A549 (cell line): Measurements from ENCODE around the gene TGDS. TPM values are rescaled to one million over a fixed set of nuclear protein-coding genes. Genes with fewer than 3 reads are reported as not detected.

Experiments
- ATAC-seq, 2 experiments: fragments of 200-7000 bp in 1 of 2; fragments of >200 bp in 1 of 2; cut with Nextera tagmentation in 1 of 2; cut with Tn5 transposase in 1 of 2; 3 replicates each; pipeline versions ENCODE4 v1.8.0 to v1.9.1; 2018 to 2020; ENCODE audit warnings: mild to moderate bottlenecking in 1 of 2, moderate library complexity in 1 of 2
- CTCF ChIA-PET: fragments of 300-600 bp; sonication (Branson Sonifier 250); formaldehyde crosslinking; extraction: SDS; loops from one replicate; lab custom pipeline; 2021; ENCODE audit warnings: antibody characterized with exemption, inconsistent platforms; lab: Yijun Ruan, JAX
- POLR2A ChIA-PET: fragments of 350-600 bp; formaldehyde crosslinking; extraction: SDS; loops from one replicate; lab custom pipeline; 2021; ENCODE audit warnings: antibody characterized with exemption, inconsistent platforms; lab: Yijun Ruan, JAX
- DNase-seq, 2 experiments: peaks; one replicate each; pipeline versions ENCODE4 v3.0.0 to v3.0.0-alpha.2; 2011 to 2016; ENCODE audit warnings: low read depth in 1 of 2, low spot score in 1 of 2
- FAIRE-seq: peaks from 2 replicates; lab custom pipeline; 2011; peaks lifted over from hg19 to GRCh38; lab: Jason Lieb, UNC
- H3K27ac ChIP-seq, 2 experiments: fragments of >200 bp; sonication (Bioruptor Twin); formaldehyde crosslinking; 3 replicates each; pipeline ENCODE4 v1.5.1; 2016 to 2017
- H3K4me1 ChIP-seq: fragments of >200 bp; sonication (Bioruptor Twin); formaldehyde crosslinking; 3 replicates; pipeline ENCODE4 v1.6.1; 2016
- H3K4me2 ChIP-seq: fragments of >200 bp; sonication (Bioruptor Twin); formaldehyde crosslinking; 3 replicates; pipeline ENCODE4 v1.6.1; 2016
- H3K4me3 ChIP-seq: fragments of >200 bp; sonication (Bioruptor Twin); formaldehyde crosslinking; 3 replicates; pipeline ENCODE4 v1.5.1; 2016
- H3K9me3 ChIP-seq: fragments of >200 bp; sonication (Bioruptor Twin); formaldehyde crosslinking; 3 replicates; pipeline ENCODE4 v1.6.1; 2016
- BHLHE40 ChIP-seq: IDR thresholded peaks from 2 replicates; pipeline ENCODE4 v1.6.1; 2012; ENCODE audit warnings: low read depth, low read length, inconsistent platforms
- CBX2 ChIP-seq: fragments of 200-600 bp; sonication (generic); IDR thresholded peaks from 2 replicates; pipeline ENCODE4 v1.6.1; 2016; ENCODE audit warnings: low read depth, mild to moderate bottlenecking, borderline replicate concordance
- CBX8 ChIP-seq: fragments of 200-600 bp; sonication (generic); IDR thresholded peaks from 2 replicates; pipeline ENCODE4 v1.6.1; 2016
- CEBPB ChIP-seq, 2 experiments: fragments of >200 bp in 1 of 2; sonication (Bioruptor Twin) in 1 of 2; formaldehyde crosslinking in 1 of 2; IDR thresholded peaks; 2 replicates each; pipeline ENCODE4 v1.6.1; 2012 to 2016
- CTCF ChIP-seq: fragments of >200 bp; sonication (Bioruptor Twin); formaldehyde crosslinking; IDR thresholded peaks from 3 replicates; pipeline ENCODE4 v1.5.1; 2016
- FOSL2 ChIP-seq, 2 experiments: fragments of 450-650 bp in 1 of 2; fragments of >200 bp in 1 of 2; sonication (Bioruptor Twin) in 1 of 2; formaldehyde crosslinking; IDR thresholded peaks; 2 replicates each; pipeline versions ENCODE4 v1.5.0 to v1.6.1; 2016 to 2020; ENCODE audit warnings: mild to moderate bottlenecking in 1 of 2, moderate library complexity in 1 of 2
- FOXS1 ChIP-seq: fragments of 250-450 bp; sonication (Bioruptor Pico); IDR thresholded peaks from 2 replicates; pipeline ENCODE4 v1.5.0; 2020; ENCODE audit warnings: mild to moderate bottlenecking, moderate library complexity
- HMGXB4 ChIP-seq: fragments of 250-450 bp; sonication (Bioruptor Pico); IDR thresholded peaks from 2 replicates; pipeline ENCODE4 v1.5.0; 2021; ENCODE audit warnings: mild to moderate bottlenecking, moderate library complexity, borderline replicate concordance
- HOXB5 ChIP-seq: fragments of 250-450 bp; sonication (Bioruptor Pico); IDR thresholded peaks from 2 replicates; pipeline ENCODE4 v1.5.0; 2020; ENCODE audit warnings: mild to moderate bottlenecking, moderate library complexity
- KDM5A ChIP-seq: fragments of 200-600 bp; sonication (generic); IDR thresholded peaks from 2 replicates; pipeline ENCODE4 v1.6.1; 2016; ENCODE audit warnings: antibody characterized with exemption, mild to moderate bottlenecking
- MAFK ChIP-seq: fragments of 450-650 bp; IDR thresholded peaks from 2 replicates; pipeline ENCODE4 v1.6.1; 2014; ENCODE audit not compliant: partially characterized antibody
- NPAS2 ChIP-seq: fragments of 250-450 bp; sonication (Bioruptor Pico); IDR thresholded peaks from 2 replicates; pipeline ENCODE4 v1.8.0; 2022; ENCODE audit warnings: mild to moderate bottlenecking, moderate library complexity, borderline replicate concordance
- NR3C1 ChIP-seq: fragments of >200 bp; sonication (Bioruptor Twin); formaldehyde crosslinking; IDR thresholded peaks from 3 replicates; pipeline ENCODE4 v1.6.1; 2017
- PBX3 ChIP-seq: IDR thresholded peaks from 2 replicates; pipeline ENCODE4 v1.6.1; 2012
- PHF8 ChIP-seq: fragments of 200-600 bp; sonication (generic); IDR thresholded peaks from 2 replicates; pipeline ENCODE4 v1.6.1; 2016; ENCODE audit warnings: low read depth, mild to moderate bottlenecking, antibody characterized with exemption, moderate library complexity, borderline replicate concordance
- RNF2 ChIP-seq: fragments of 200-600 bp; sonication (generic); IDR thresholded peaks from 2 replicates; pipeline ENCODE4 v1.6.1; 2016; ENCODE audit warnings: low read depth, mild to moderate bottlenecking, antibody characterized with exemption, moderate library complexity, borderline replicate concordance
- SREBF2 ChIP-seq: fragments of 450-650 bp; IDR thresholded peaks from 2 replicates; pipeline ENCODE4 v1.6.1; 2014; ENCODE audit warnings: mild to moderate bottlenecking, moderate library complexity
- ZC3H11A ChIP-seq: fragments of 450-650 bp; IDR thresholded peaks from 2 replicates; pipeline ENCODE4 v1.6.1; 2014; ENCODE audit warnings: antibody characterized with exemption, mild to moderate bottlenecking
- ZNF302 ChIP-seq: fragments of 250-450 bp; sonication (Bioruptor Pico); IDR thresholded peaks from 2 replicates; pipeline ENCODE4 v1.9.0; 2021; ENCODE audit warnings: inconsistent platforms, mild to moderate bottlenecking, moderate library complexity
- WGBS: methylation state at CpG from one replicate; pipeline ENCODE4 v1.1.6; 2017; ENCODE audit errors: missing lambda C conversion rate; 5-methylcytosine and 5-hydroxymethylcytosine counted together
- polyA plus RNA-seq, 4 experiments: library from polyadenylated mRNA; depleted of rRNA in 3 of 4; stranded (reverse); fragments of >200 nt; fragmentation: RNase III in 1 of 4; extraction: RNeasy Plus Mini Kit Qiagen cat#74134 plus additional on column Dnase treatment in 1 of 4; gene quantifications; 2 replicates in 3 of 4; 3 replicates in 1 of 4; pipeline ENCODE4 v1.2.3, GENCODE V29; 2011 to 2017

TGDS gene
- polyA plus RNA-seq, 2 of the 4 experiments (the other 2 are of a cell fraction), result 6.8 to 24.3 TPM

- TF ChIP-seq ZC3H11A, result no peak
- TF ChIP-seq BHLHE40, result no peak
Measured at GRCh38 chr13:94598281-94598680, 2.3 kb upstream of the TGDS start (continued).

GRCh38 chr13:94596575-94596971 is 621 bp upstream of the TGDS start:
- peak overlapping the region; percentile 90 to 92 for H3K27ac ChIP-seq
- CTCF ChIA-PET, result interaction anchor here (1.6 kb wide), 1 partner anchor 21 kb away, joined by 7 read pairs; no protein-coding TSS in a partner anchor
- TF ChIP-seq FOSL2 (IDR thresholded peaks at IDR 0.05) (no peak), FOSL2 (CRISPR knock-in tag; IDR thresholded peaks at IDR 0.05) (no peak), FOXS1 (CRISPR knock-in tag) (no peak), PBX3 (no peak), RNF2 (no peak), HMGXB4 (CRISPR knock-in tag) (no peak), CBX8 (no peak), PHF8 (no peak), KDM5A (no peak), CEBPB (IDR thresholded peaks at IDR 0.05) (no peak), MAFK (no peak), HOXB5 (no peak), SREBF2 (no peak), CTCF (no peak)
- H3K4me1 ChIP-seq, result peaks cover 18% of the 10 kb centered on the region; the same call in 2 of the 3 replicates
- ATAC-seq, result no peak; a peak in 1 of 6 replicates
- peak overlapping the region; percentile 61 for H3K4me2 ChIP-seq
- DNase-seq, result no peak
- POLR2A ChIA-PET, result interaction anchor here (0.8 to 2.2 kb wide), 5 partner anchors 9 to 47 kb away, joined by 3 to 30 read pairs (median 4); no protein-coding TSS in a partner anchor
- no peaks in the 10 kb centered on the region for H3K9me3 ChIP-seq
- no peak for FAIRE-seq
- 61% methylated on average over 13 of the region's 20 CpGs for WGBS
- H3K4me3 ChIP-seq, result peak overlapping the region; percentile 87

- peak overlapping the region; percentile 87 for H3K4me2 ChIP-seq
- peak overlapping the region; percentile 90 to 92 for H3K27ac ChIP-seq
- no peaks in the 10 kb centered on the region for H3K9me3 ChIP-seq
- peak overlapping the region; percentile 87 for H3K4me3 ChIP-seq
- WGBS, result 10% methylated on average over 15 of the region's 16 CpGs
- ChIA-PET CTCF (interaction anchor here (1.6 kb wide), 1 partner anchor 22 kb away, joined by 7 read pairs; no protein-coding TSS in a partner anchor), POLR2A (interaction anchor here (0.8 to 2.2 kb wide), 6 partner anchors 10 to 46 kb away, joined by 3 to 30 read pairs (median 4); no protein-coding TSS in a partner anchor)
- peak; percentile 75 to 78 for ATAC-seq
- TF ChIP-seq NPAS2 (CRISPR knock-in tag) (no peak), CBX8 (no peak), CBX2 (no peak), NR3C1 (no peak), HMGXB4 (CRISPR knock-in tag) (no peak), ZNF302 (CRISPR knock-in tag) (no peak)
- peaks cover 18% of the 10 kb centered on the region; the same call in 2 of the 3 replicates for H3K4me1 ChIP-seq
- peak in 1 of 2 experiments; percentile 11 for DNase-seq
- FAIRE-seq, result no peak
Measured at GRCh38 chr13:94595001-94595949, 677 bp downstream of the TGDS start.
